MM.1S (cell line): ENCODE data around the gene UNKL.

Experiments used
- CTCF ChIP-seq: fragments of 300-600 bp; sonication (generic); IDR thresholded peaks from 2 replicates; pipeline ENCODE4 v1.5.1; 2016; ENCODE audit warnings: antibody characterized with exemption, low read length, mixed read lengths
- EZH2phosphoT487 ChIP-seq: fragments of 300-600 bp; sonication (generic); IDR thresholded peaks from 2 replicates; pipeline ENCODE4 v1.6.1; 2018; ENCODE audit warnings: antibody characterized with exemption, low read length

- TF ChIP-seq CTCF (no peak), EZH2phosphoT487 (no peak)
These were observed 23.9 kb upstream of the UNKL start for GRCh38 chr16:1438229-1439057.
